GM12878 (cell line): ENCODE data around the gene SEPTIN7. TPM values are rescaled to one million over a fixed set of nuclear protein-coding genes. Genes with fewer than 3 reads are reported as not detected.

Source experiments
- CBX3 ChIP-seq: fragments of 200-600 bp; sonication (generic); IDR thresholded peaks from 2 replicates; pipeline ENCODE4 v1.6.1; 2016; ENCODE audit warnings: low read depth, borderline replicate concordance
- ETV6 ChIP-seq, 2 experiments: fragments of 450-650 bp in 1 of 2; IDR thresholded peaks in 1 of 2; conservative IDR thresholded peaks in 1 of 2; 2 replicates each; pipeline ENCODE4 v1.6.1; 2014; ENCODE audit warnings: antibody characterized with exemption in 1 of 2, borderline replicate concordance in 1 of 2, low read depth in 1 of 2, mild to moderate bottlenecking in 1 of 2, moderate library complexity in 1 of 2
- IRF4 ChIP-seq: IDR thresholded peaks from 2 replicates; pipeline ENCODE4 v1.6.1; 2011; ENCODE audit warnings: low read depth, low read length
- RB1 ChIP-seq: fragments of 450-650 bp; formaldehyde crosslinking; IDR thresholded peaks from 2 replicates; pipeline ENCODE4 v1.6.1; 2017; ENCODE audit warnings: mild to moderate bottlenecking, borderline replicate concordance
- polyA plus RNA-seq, 11 experiments: library from polyadenylated mRNA; depleted of rRNA in 4 of 11; unstranded in 6 of 11; stranded (reverse) in 5 of 11; fragments of >200 nt; fragmentation: Nextera tagmentation in 4 of 11; fragmentation: Illumina TruSeq in 1 of 11; extraction: Ambion mirVana in 4 of 11; extraction: Trizol in 1 of 11; gene quantifications; 1 replicate in 1 of 11; 2 replicates in 10 of 11; pipeline versions ENCODE4 v1.2.1 to v1.2.3, GENCODE V29; 2011 to 2016; ENCODE audit warnings: inconsistent platforms in 2 of 11, missing spikeins in 2 of 11, low read depth in 1 of 11
- total RNA-seq, 4 experiments: library from RNA; depleted of rRNA in 3 of 4; stranded (reverse); fragments of >200 nt in 3 of 4; fragmentation: Illumina TruSeq in 1 of 4; extraction: Trizol in 1 of 4; gene quantifications; 2 replicates each; pipeline versions ENCODE4 v1.2.1 to v1.2.3, GENCODE V29; 2013 to 2021
- TF ChIP-seq, protein P1 (sequence below): IDR thresholded peaks from 2 replicates; pipeline ENCODE4 v1.6.1; 2011; ENCODE audit warnings: borderline replicate concordance, low read depth, mild to moderate bottlenecking, moderate library complexity, mixed read lengths, low read length; ENCODE audit not compliant: insufficient read depth; ENCODE audit errors: extremely low read length
- TF ChIP-seq, protein P2 (sequence below): IDR thresholded peaks from 2 replicates; pipeline ENCODE4 v1.6.1; 2011; ENCODE audit warnings: borderline replicate concordance, low read depth, mild to moderate bottlenecking, moderate library complexity, low read length; ENCODE audit not compliant: insufficient read depth, poor library complexity, severe bottlenecking
- TF ChIP-seq, protein P3 (sequence below): fragments of 450-650 bp; IDR thresholded peaks from 2 replicates; pipeline ENCODE4 v1.6.1; 2016; ENCODE audit warnings: mild to moderate bottlenecking, moderate library complexity, borderline replicate concordance

The SEPTIN7 gene
- total and polyA plus RNA-seq, 10 of the 15 experiments (the other 5 are each of a cell fraction or from before 2014, with no cell fraction given): 176 to 787 (median 437) TPM

GRCh38 chr7:35777121-35777520 lies 23.7 kb upstream of the SEPTIN7 start (continued):
- TF ChIP-seq, protein P1, sequence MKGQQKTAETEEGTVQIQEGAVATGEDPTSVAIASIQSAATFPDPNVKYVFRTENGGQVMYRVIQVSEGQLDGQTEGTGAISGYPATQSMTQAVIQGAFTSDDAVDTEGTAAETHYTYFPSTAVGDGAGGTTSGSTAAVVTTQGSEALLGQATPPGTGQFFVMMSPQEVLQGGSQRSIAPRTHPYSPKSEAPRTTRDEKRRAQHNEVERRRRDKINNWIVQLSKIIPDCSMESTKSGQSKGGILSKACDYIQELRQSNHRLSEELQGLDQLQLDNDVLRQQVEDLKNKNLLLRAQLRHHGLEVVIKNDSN: no peak
- TF ChIP-seq ETV6 (conservative IDR thresholded peaks at IDR 0.05 in 1 of 2, IDR thresholded peaks at IDR 0.05 in 1 of 2; ENCODE audit: borderline replicate concordance in 1 of 2, low read depth in 1 of 2) (no peak), IRF4 (no peak), RB1 (no peak), CBX3 (no peak)
- TF ChIP-seq, protein P2, sequence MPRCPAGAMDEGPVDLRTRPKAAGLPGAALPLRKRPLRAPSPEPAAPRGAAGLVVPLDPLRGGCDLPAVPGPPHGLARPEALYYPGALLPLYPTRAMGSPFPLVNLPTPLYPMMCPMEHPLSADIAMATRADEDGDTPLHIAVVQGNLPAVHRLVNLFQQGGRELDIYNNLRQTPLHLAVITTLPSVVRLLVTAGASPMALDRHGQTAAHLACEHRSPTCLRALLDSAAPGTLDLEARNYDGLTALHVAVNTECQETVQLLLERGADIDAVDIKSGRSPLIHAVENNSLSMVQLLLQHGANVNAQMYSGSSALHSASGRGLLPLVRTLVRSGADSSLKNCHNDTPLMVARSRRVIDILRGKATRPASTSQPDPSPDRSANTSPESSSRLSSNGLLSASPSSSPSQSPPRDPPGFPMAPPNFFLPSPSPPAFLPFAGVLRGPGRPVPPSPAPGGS: no peak
- TF ChIP-seq, protein P3, sequence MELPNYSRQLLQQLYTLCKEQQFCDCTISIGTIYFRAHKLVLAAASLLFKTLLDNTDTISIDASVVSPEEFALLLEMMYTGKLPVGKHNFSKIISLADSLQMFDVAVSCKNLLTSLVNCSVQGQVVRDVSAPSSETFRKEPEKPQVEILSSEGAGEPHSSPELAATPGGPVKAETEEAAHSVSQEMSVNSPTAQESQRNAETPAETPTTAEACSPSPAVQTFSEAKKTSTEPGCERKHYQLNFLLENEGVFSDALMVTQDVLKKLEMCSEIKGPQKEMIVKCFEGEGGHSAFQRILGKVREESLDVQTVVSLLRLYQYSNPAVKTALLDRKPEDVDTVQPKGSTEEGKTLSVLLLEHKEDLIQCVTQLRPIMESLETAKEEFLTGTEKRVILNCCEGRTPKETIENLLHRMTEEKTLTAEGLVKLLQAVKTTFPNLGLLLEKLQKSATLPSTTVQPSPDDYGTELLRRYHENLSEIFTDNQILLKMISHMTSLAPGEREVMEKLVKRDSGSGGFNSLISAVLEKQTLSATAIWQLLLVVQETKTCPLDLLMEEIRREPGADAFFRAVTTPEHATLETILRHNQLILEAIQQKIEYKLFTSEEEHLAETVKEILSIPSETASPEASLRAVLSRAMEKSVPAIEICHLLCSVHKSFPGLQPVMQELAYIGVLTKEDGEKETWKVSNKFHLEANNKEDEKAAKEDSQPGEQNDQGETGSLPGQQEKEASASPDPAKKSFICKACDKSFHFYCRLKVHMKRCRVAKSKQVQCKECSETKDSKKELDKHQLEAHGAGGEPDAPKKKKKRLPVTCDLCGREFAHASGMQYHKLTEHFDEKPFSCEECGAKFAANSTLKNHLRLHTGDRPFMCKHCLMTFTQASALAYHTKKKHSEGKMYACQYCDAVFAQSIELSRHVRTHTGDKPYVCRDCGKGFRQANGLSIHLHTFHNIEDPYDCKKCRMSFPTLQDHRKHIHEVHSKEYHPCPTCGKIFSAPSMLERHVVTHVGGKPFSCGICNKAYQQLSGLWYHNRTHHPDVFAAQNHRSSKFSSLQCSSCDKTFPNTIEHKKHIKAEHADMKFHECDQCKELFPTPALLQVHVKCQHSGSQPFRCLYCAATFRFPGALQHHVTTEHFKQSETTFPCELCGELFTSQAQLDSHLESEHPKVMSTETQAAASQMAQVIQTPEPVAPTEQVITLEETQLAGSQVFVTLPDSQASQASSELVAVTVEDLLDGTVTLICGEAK: no peak
